GM21619 (cell line): ENCODE measurements around the gene PPAT.
A peak's percentile ranks its signal among the peaks of the same experiment; 100 is the strongest.
"Not testable (repeated sequence)": the region's sequence is repeated elsewhere in the genome, so short reads cannot be mapped to it uniquely, and the experiment has no call there.

Experiments
- ATAC-seq: cut with Tn5 transposase; IDR thresholded peaks from one replicate; pipeline ENCODE4 v1.9.1; 2021; ENCODE audit not compliant: unreplicated experiment

PPAT gene

GRCh38 chr4:56387023-56388001 lies 48.1 kb downstream of the PPAT start, which contains the start of gene AASDH:
Gene AASDH, minus strand, starts transcription at chr4:56387491. Its CDS starts 3,192 bp downstream, at chr4:56384299.
- peak; percentile 94 for ATAC-seq

GRCh38 chr4:56386091-56386490 lies 49.3 kb downstream of the PPAT start:
- ATAC-seq, result no peak

GRCh38 chr4:56375458-56375857 lies 60.0 kb downstream of the PPAT start:
- ATAC-seq, result no peak

GRCh38 chr4:56374956-56375355 lies 60.5 kb downstream of the PPAT start:
- ATAC-seq, result no peak

GRCh38 chr4:56372774-56373173 lies 62.6 kb downstream of the PPAT start:
- ATAC-seq, result no peak

GRCh38 chr4:56371426-56372220 lies 63.8 kb downstream of the PPAT start:
- no peak for ATAC-seq

- no peak for ATAC-seq
Measured at GRCh38 chr4:56370377-56370776, 65.0 kb downstream of the PPAT start.

- not testable (repeated sequence) for ATAC-seq
Measured at GRCh38 chr4:56362981-56363380, 72.4 kb downstream of the PPAT start.

- no peak for ATAC-seq
Measured at GRCh38 chr4:56360071-56360470, 75.3 kb downstream of the PPAT start.

GRCh38 chr4:56356650-56357049 lies 78.8 kb downstream of the PPAT start:
- no peak for ATAC-seq

- ATAC-seq, result no peak
Measured at GRCh38 chr4:56348576-56348975, 86.8 kb downstream of the PPAT start.

GRCh38 chr4:56345458-56345857 lies 90.0 kb downstream of the PPAT start:
- no peak for ATAC-seq
